Uterus (tissue), 4 donors: Measurements from ENCODE around the gene ZDHHC21. TPM values are rescaled to one million over a fixed set of nuclear protein-coding genes. Genes with fewer than 3 reads are reported as not detected.

Experiments used
- DNase-seq, 2 donors: peaks; one replicate each; pipeline ENCODE4 v3.0.0-alpha.2; 2019 to 2020
- H3K27ac ChIP-seq, 2 donors: fragments of 200-600 bp; sonication (generic); 1 replicate in 1 of 2; 2 replicates in 1 of 2; pipeline ENCODE4 v1.5.1; 2016 to 2018
- H3K27me3 ChIP-seq, 2 donors: fragments of 200-600 bp; sonication (generic); one replicate each; pipeline ENCODE4 v1.5.1; 2018 to 2019; ENCODE audit warnings: control low read depth in 1 of 2
- H3K36me3 ChIP-seq, 2 donors: fragments of 200-600 bp; sonication (generic); one replicate each; pipeline ENCODE4 v1.5.1; 2019; ENCODE audit warnings: control low read depth in 1 of 2
- H3K4me1 ChIP-seq, 2 donors: fragments of 200-600 bp; sonication (generic); one replicate each; pipeline ENCODE4 v1.5.1; 2018 to 2019; ENCODE audit warnings: control low read depth in 1 of 2
- H3K4me3 ChIP-seq, 2 donors: fragments of 200-600 bp; sonication (generic); 1 replicate in 1 of 2; 2 replicates in 1 of 2; pipeline ENCODE4 v1.5.1; 2018 to 2019; ENCODE audit warnings: mild to moderate bottlenecking in 1 of 2
- H3K9me3 ChIP-seq, 2 donors: fragments of 200-600 bp; sonication (generic); one replicate each; pipeline ENCODE4 v1.5.1; 2019; ENCODE audit warnings: control low read depth in 1 of 2
- POLR2A ChIP-seq, 2 donors: fragments of 450-650 bp; IDR thresholded peaks; one replicate each; pipeline ENCODE4 v1.6.1; 2016; ENCODE audit warnings: antibody characterized with exemption in 2 of 2, mild to moderate bottlenecking in 1 of 2, moderate library complexity in 1 of 2
- intact Hi-C: fragments of 100-400 bp; cut with DNase I; formaldehyde crosslinking; loops from one replicate; pipeline ENCODE4 v1.15.1; 2023; ENCODE audit warnings: low total_unique reads
- total RNA-seq, 4 donors: library from RNA; depleted of rRNA in 3 of 4; stranded (reverse); fragments of >200 nt in 3 of 4; gene quantifications; one replicate each; pipeline versions ENCODE4 v1.1.0 to v1.2.4, GENCODE V29; 2014 to 2023
- TF ChIP-seq, protein P1 (sequence below), 4 experiments: fragments of 200-600 bp in 2 of 4; fragments of 450-650 bp in 2 of 4; sonication (generic) in 2 of 4; IDR thresholded peaks; one replicate each; pipeline ENCODE4 v1.5.1; 2016 to 2019; ENCODE audit warnings: antibody characterized with exemption in 4 of 4, mild to moderate bottlenecking in 2 of 4, moderate library complexity in 1 of 4
- donor health status: DM: yes; HTN: yes; CAD: no.

ZDHHC21 gene
- total RNA-seq, 4 donors from 2014 or later = 6.9 to 54.9 (median 13.6) TPM

DNA sequence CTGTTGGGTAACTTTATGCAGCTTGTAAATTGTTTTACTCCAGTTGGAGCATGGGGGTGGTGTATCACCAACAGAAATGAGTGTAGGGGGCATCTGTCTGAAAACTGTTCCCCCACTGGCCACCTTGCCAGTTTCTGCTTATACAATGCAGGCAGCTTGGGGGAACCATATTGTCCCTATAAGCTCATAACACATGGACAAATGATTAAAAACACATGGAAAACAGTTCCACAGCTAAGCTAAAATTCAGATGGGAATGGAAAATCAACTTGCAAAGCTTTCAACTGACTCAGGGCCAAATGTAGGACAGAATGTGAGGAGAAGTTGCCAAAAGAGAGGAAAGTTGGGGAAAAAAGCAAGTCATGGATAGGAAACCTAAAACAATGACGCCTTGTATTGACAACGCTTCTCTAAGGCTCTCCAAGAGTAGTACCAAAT lies 37.2 kb upstream of the ZDHHC21 start:
- Histone ChIP-seq H3K4me1 (no peaks in the 10 kb centered on the region), H3K9me3 (no peaks in the 10 kb centered on the region), H3K27ac (no peak overlapping the region), H3K36me3 (no peaks in the 10 kb centered on the region), H3K4me3 (no peak overlapping the region), H3K27me3 (no peaks in the 10 kb centered on the region)
- no peak for DNase-seq
- TF ChIP-seq, protein P1, sequence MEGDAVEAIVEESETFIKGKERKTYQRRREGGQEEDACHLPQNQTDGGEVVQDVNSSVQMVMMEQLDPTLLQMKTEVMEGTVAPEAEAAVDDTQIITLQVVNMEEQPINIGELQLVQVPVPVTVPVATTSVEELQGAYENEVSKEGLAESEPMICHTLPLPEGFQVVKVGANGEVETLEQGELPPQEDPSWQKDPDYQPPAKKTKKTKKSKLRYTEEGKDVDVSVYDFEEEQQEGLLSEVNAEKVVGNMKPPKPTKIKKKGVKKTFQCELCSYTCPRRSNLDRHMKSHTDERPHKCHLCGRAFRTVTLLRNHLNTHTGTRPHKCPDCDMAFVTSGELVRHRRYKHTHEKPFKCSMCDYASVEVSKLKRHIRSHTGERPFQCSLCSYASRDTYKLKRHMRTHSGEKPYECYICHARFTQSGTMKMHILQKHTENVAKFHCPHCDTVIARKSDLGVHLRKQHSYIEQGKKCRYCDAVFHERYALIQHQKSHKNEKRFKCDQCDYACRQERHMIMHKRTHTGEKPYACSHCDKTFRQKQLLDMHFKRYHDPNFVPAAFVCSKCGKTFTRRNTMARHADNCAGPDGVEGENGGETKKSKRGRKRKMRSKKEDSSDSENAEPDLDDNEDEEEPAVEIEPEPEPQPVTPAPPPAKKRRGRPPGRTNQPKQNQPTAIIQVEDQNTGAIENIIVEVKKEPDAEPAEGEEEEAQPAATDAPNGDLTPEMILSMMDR (IDR thresholded peaks at IDR 0.05) = no peak
- no peak for TF ChIP-seq POLR2A (IDR thresholded peaks at IDR 0.05)
- intact Hi-C loops = no loop called here

DNA sequence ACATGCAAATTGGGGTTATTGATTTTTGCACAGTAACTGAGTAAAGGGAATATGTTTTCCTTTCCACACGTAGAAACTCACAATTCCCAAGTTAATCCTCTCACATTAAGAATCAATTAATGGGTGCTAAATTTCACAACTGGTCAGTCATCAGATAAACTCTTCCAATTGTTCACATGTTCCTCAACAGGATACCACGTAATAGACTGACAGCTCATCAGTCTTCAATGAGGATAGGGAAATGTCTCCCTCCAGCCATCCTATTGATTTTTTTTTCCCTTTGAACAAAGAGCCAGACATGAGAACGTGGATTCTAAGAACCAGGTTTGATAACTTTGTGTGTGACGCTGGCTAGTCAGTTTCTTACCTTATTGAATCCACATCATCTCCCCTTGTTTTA lies 30.1 kb upstream of the ZDHHC21 start:
- no peaks in the 10 kb centered on the region for H3K4me1 ChIP-seq
- no peak overlapping the region for H3K4me3 ChIP-seq
- no peaks in the 10 kb centered on the region for H3K27me3 ChIP-seq
- no peaks in the 10 kb centered on the region for H3K36me3 ChIP-seq
- no peak overlapping the region for H3K27ac ChIP-seq
- H3K9me3 ChIP-seq = no peaks in the 10 kb centered on the region
- intact Hi-C loops = no loop called here
- no peak for DNase-seq
- TF ChIP-seq POLR2A (IDR thresholded peaks at IDR 0.05) = no peak
- TF ChIP-seq, protein P1 (IDR thresholded peaks at IDR 0.05) = no peak

DNA sequence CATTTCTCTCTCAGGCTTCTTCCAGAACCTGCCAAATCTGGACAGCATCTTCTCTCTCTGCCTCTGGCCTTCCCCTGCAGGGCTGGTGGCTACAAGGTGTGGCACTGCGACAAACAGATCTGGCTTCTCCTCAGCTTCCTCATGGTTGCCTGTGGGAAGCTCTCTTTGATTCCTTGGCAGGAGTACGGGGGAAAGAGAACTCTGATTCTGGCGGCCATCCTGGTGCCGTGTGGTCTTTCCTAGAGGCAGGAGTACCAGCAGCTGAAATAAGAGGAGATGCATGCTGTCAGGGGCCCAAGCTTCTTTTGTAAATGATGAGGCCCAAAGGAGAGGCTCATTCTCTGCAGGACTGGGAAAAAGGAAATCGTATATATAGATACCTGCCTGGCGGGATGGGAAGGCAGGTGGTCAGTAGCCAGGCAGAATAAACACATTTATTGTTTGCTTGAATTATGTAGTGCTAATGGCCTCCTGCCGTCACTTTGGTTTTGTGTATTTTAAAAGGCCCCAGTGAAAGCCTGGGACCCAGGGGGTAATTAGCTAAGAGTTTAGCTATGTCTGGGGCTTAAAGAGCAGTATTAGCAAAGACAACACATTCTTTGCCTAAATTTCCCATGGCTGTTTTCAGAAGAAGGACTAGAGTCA lies 29.3 kb upstream of the ZDHHC21 start, which contains the start of gene CER1:
Gene CER1 (minus strand): TSS at position 343 of the 645 bp plus-strand sequence. CDS start 61 bp downstream, at position 282.
- no peaks in the 10 kb centered on the region for H3K27me3 ChIP-seq

DNA sequence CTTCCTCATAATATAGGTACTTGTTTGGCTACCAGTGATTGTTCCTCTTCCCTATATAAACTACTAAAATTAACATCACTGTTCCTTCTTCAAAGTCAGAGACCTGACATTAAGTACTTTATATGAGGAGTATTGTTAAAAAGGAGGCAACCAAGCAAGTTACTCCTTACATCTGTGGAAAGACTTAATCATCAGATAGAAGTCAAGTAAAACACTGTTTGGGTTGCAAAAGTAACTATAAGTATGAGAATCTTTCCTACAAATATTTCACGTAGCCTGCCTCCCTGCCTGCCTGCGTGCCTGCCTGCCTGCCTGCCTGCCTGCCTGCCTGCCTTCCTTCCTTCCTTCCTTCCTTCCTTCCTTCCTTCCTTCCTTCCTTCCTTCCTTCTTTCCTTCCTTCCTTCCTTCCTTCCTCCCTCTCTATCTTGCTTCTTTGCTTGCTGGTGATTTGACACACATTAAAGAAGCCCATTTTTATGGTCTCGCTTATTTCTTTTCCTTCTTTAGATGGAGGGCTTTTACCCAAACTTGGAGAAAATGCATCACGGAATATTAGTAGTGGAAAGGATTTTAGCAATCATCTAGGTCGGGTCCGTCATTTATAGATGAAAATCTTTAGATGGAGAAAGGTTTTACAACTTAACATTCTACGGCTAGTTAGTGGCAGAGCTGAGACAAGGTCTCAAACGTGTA lies 26.1 kb upstream of the ZDHHC21 start:
- Histone ChIP-seq H3K36me3 (no peaks in the 10 kb centered on the region), H3K9me3 (no peaks in the 10 kb centered on the region), H3K4me3 (no peak overlapping the region), H3K27ac (no peak overlapping the region), H3K27me3 (no peaks in the 10 kb centered on the region), H3K4me1 (no peaks in the 10 kb centered on the region)
- intact Hi-C loops = no loop called here
- no peak for TF ChIP-seq POLR2A (IDR thresholded peaks at IDR 0.05)
- TF ChIP-seq, protein P1 (IDR thresholded peaks at IDR 0.05) = no peak
- DNase-seq = no peak

More for the DNA sequence above, 29.3 kb upstream of the ZDHHC21 start, which contains the start of gene CER1:
- Histone ChIP-seq H3K4me1 (no peaks in the 10 kb centered on the region), H3K9me3 (no peaks in the 10 kb centered on the region), H3K4me3 (no peak within 1 kb of the TSS), H3K27ac (no peak within 1 kb of the TSS), H3K36me3 (no peaks in the 10 kb centered on the region)
- intact Hi-C loops = no loop called here
- no peak for DNase-seq
- TF ChIP-seq, protein P1 (IDR thresholded peaks at IDR 0.05) = no peak
- TF ChIP-seq POLR2A (IDR thresholded peaks at IDR 0.05) = no peak

DNA sequence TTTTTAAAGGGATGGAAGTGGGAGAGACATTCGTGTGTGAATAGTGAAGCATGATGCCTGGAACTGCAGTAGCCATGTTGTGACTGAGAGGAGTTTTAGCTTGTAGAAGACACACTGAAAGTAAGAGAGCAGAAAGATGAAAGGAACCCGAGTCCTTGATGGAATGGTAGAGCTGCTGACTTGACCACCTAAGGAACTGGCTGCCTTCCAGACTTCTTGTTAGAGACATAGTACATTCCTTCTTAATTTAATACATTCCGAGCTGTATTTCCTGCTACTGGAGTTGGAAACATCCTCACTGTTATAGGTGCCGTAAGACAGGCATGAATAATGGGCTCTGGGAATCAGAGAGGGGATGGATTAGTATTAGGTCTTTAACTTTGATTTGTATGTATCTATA lies 21.9 kb upstream of the ZDHHC21 start:
- H3K4me1 ChIP-seq = no peaks in the 10 kb centered on the region
- H3K36me3 ChIP-seq = no peaks in the 10 kb centered on the region
- no peak for TF ChIP-seq POLR2A (IDR thresholded peaks at IDR 0.05)
- TF ChIP-seq, protein P1 (IDR thresholded peaks at IDR 0.05) = no peak
- H3K27ac ChIP-seq = no peak overlapping the region
- H3K4me3 ChIP-seq = no peak overlapping the region
- intact Hi-C loops = no loop called here
- no peaks in the 10 kb centered on the region for H3K27me3 ChIP-seq
- H3K9me3 ChIP-seq = no peaks in the 10 kb centered on the region
- DNase-seq = no peak
